GM06990 (cell line): Measurements from ENCODE around the gene ARHGEF16.

ENCODE experiments used
- DNase-seq: peaks from one replicate; pipeline ENCODE4 v3.0.0-alpha.2; 2011; ENCODE audit not compliant: insufficient read length; ENCODE audit errors: extremely low read depth
- H3K27me3 ChIP-seq: replicated peaks from 2 replicates; pipeline ENCODE4 v1.6.0; 2011; ENCODE audit warnings: low read length; ENCODE audit not compliant: control insufficient read depth, insufficient read depth
- H3K36me3 ChIP-seq: 2 replicates; pipeline ENCODE4 v1.5.1; 2011; ENCODE audit warnings: low read length; ENCODE audit not compliant: control insufficient read depth, insufficient read depth
- H3K4me3 ChIP-seq: replicated peaks from 2 replicates; pipeline ENCODE4 v1.5.1; 2011; ENCODE audit warnings: low read depth, mild to moderate bottlenecking, control low read depth, low read length
- TF ChIP-seq, protein P1 (sequence below): IDR thresholded peaks from 2 replicates; pipeline ENCODE4 v1.5.1; 2011; ENCODE audit warnings: low read length, control low read depth, mild to moderate bottlenecking, inconsistent platforms; ENCODE audit not compliant: insufficient read depth, poor library complexity, severe bottlenecking

ARHGEF16 gene

DNA sequence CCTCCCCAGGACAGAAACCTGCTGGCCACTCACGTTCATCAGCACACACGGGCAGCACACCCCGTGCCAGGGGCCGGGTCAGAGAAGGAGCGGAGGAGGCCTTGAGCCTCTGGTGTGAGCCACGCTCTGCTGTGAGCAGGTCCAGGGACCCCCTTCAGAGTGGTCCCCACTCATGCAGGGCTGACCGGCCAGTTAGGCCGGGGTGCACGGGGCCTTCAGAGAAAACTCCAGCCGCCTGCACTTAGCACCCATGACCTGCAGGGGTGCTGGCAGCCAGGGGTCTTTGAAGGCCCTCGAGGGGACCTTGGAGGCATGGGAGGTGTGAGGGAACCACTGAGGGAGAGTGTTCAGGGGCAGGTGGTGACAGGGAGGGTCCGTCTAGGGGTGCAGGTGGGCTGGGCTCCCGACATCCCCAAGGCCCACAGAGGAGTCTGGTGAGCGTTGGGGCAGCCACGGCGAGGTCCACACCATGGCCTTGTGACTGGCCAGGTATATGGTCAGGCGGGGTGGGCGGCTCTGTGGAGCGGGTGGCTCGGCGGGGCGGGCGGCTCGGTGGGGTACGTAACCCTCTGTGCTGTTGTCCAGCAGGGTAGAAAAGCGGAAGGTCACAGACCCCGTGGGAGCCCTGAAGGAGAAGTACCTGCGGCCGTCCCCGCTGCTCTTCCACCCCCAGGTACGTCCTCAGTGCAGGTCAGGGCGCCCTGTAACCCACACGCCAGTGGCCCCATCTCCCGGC, 40.3 kb upstream of the ARHGEF16 start:
- H3K36me3 ChIP-seq = no peaks in the 10 kb centered on the region
- DNase-seq = no peak
- H3K27me3 ChIP-seq = no peaks in the 10 kb centered on the region
- no peak overlapping the region for H3K4me3 ChIP-seq
- TF ChIP-seq, protein P1, sequence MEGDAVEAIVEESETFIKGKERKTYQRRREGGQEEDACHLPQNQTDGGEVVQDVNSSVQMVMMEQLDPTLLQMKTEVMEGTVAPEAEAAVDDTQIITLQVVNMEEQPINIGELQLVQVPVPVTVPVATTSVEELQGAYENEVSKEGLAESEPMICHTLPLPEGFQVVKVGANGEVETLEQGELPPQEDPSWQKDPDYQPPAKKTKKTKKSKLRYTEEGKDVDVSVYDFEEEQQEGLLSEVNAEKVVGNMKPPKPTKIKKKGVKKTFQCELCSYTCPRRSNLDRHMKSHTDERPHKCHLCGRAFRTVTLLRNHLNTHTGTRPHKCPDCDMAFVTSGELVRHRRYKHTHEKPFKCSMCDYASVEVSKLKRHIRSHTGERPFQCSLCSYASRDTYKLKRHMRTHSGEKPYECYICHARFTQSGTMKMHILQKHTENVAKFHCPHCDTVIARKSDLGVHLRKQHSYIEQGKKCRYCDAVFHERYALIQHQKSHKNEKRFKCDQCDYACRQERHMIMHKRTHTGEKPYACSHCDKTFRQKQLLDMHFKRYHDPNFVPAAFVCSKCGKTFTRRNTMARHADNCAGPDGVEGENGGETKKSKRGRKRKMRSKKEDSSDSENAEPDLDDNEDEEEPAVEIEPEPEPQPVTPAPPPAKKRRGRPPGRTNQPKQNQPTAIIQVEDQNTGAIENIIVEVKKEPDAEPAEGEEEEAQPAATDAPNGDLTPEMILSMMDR = no peak

- TF ChIP-seq, protein P1 = no peak
- no peaks in the 10 kb centered on the region for H3K27me3 ChIP-seq
Measured at GRCh38 chr1:3415260-3416090, 39.0 kb upstream of the ARHGEF16 start.

DNA sequence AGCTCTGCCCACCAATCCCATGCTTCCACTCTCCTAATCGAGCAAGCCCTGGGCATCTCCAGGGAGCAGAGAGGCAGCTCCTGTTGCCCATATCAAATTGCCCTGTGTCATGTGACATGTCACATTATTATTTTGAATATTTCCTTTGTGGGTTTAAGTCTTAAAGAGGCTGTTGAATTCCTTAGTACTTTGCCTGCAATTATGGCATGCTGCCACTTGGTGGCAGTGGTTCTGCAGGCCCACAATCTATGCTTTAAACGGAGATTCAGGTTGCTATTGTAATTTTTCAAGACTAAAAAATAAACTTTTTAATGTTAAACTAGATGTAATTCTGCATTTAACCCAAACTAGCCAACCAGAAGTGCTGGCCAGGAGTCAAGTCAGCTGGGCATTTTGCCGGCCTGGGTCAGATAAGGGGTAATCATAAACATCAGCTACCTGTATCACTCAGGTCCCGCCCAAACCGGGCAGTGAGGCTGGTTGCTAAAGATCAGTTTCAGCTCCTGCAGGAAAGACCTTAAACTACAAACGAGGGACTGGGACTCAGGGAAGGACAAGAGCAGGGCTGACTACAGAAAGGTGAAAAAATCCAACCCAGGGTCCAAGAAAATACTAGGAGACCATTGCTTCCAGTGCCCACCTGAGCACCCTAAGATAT, 37.3 kb upstream of the ARHGEF16 start:
- Histone ChIP-seq H3K27me3 (peaks cover 2% of the 10 kb centered on the region), H3K4me3 (no peak overlapping the region), H3K36me3 (no peaks in the 10 kb centered on the region)
- TF ChIP-seq, protein P1 = peak; percentile 31
- DNase-seq = no peak

More at GRCh38 chr1:3415260-3416090, 39.0 kb upstream of the ARHGEF16 start:
- H3K36me3 ChIP-seq = no peaks in the 10 kb centered on the region
- H3K4me3 ChIP-seq = no peak overlapping the region
- DNase-seq = no peak

DNA sequence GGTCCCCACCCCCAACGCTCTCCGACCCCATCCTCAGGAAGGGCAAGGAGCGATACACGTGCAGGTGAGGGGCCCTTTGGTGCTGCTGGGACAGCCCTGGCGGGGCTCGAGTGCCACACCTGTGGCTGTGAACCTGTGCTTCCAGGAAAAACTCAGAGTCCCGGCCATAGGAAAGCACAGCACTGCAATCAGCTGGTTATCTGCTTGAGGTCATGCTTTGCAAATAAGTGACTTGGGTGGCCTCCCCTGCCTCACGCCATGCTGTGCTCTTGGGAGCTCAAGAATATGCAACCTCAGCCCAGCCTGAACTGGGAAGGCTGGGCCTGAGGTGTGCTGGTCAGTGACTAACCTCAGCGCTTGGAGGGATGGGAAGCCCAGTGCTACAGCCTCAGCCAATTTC, 36.5 kb upstream of the ARHGEF16 start:
- DNase-seq = no peak
- Histone ChIP-seq H3K36me3 (no peaks in the 10 kb centered on the region), H3K27me3 (peaks cover 2% of the 10 kb centered on the region), H3K4me3 (no peak overlapping the region)
- TF ChIP-seq, protein P1 = no peak

GRCh38 chr1:3418600-3418999, 35.9 kb upstream of the ARHGEF16 start:
- Histone ChIP-seq H3K27me3 (peaks cover 2% of the 10 kb centered on the region), H3K4me3 (no peak overlapping the region), H3K36me3 (no peaks in the 10 kb centered on the region)
- TF ChIP-seq, protein P1 = no peak
- no peak for DNase-seq
